KMS-11 (cell line): ENCODE data around the gene ZNF774.

Experiments
- H2AFZ ChIP-seq: fragments of 200-600 bp; sonication (generic); 2 replicates; pipeline ENCODE4 v1.6.1; 2016; ENCODE audit warnings: antibody characterized with exemption, mixed run types, low read depth
- H3K27ac ChIP-seq: fragments of 200-600 bp; sonication (generic); 2 replicates; pipeline ENCODE4 v1.6.1; 2016; ENCODE audit warnings: mild to moderate bottlenecking, mixed run types
- H3K27me3 ChIP-seq: fragments of 200-600 bp; sonication (generic); 2 replicates; pipeline ENCODE4 v1.6.1; 2017; ENCODE audit warnings: mild to moderate bottlenecking, low read depth, mixed run types, moderate library complexity; ENCODE audit not compliant: insufficient read depth
- H3K36me3 ChIP-seq: fragments of 200-600 bp; sonication (generic); 2 replicates; pipeline ENCODE4 v1.6.1; 2017; ENCODE audit warnings: mild to moderate bottlenecking, mixed run types; ENCODE audit not compliant: insufficient read depth
- H3K4me1 ChIP-seq: fragments of 200-600 bp; sonication (generic); 2 replicates; pipeline ENCODE4 v1.6.1; 2016; ENCODE audit warnings: mild to moderate bottlenecking, low read depth, mixed run types; ENCODE audit not compliant: poor library complexity, severe bottlenecking
- H3K4me2 ChIP-seq: fragments of 200-600 bp; sonication (generic); 2 replicates; pipeline ENCODE4 v1.7.0; 2016; ENCODE audit warnings: mild to moderate bottlenecking, mixed run types
- H3K4me3 ChIP-seq: fragments of 200-600 bp; sonication (generic); IDR thresholded peaks from 2 replicates; pipeline ENCODE4 v1.6.1; 2017; ENCODE audit warnings: low read depth, low read length, mixed read lengths; ENCODE audit not compliant: insufficient read depth
- H3K79me2 ChIP-seq: fragments of 200-600 bp; sonication (generic); 2 replicates; pipeline ENCODE4 v1.6.1; 2016; ENCODE audit warnings: low read depth, mixed run types; ENCODE audit not compliant: insufficient read depth
- H3K9ac ChIP-seq: fragments of 200-600 bp; sonication (generic); 2 replicates; pipeline ENCODE4 v1.6.1; 2016; ENCODE audit warnings: mild to moderate bottlenecking, mixed run types
- H4K20me1 ChIP-seq: fragments of 200-600 bp; sonication (generic); 2 replicates; pipeline ENCODE4 v1.6.1; 2016; ENCODE audit warnings: mild to moderate bottlenecking, mixed run types; ENCODE audit not compliant: insufficient read depth
- CTCF ChIP-seq: fragments of 200-600 bp; sonication (generic); conservative IDR thresholded peaks from 2 replicates; pipeline ENCODE4 v1.6.1; 2017; ENCODE audit warnings: low read depth, mild to moderate bottlenecking, antibody characterized with exemption, low read length, moderate library complexity, mixed read lengths

ZNF774 gene

GRCh38 chr15:90360746-90361145 lies 8.7 kb downstream of the ZNF774 start:
- no peaks in the 10 kb centered on the region for H4K20me1 ChIP-seq
- no peak overlapping the region for H3K4me3 ChIP-seq
- peaks cover 3% of the 10 kb centered on the region for H3K4me1 ChIP-seq
- H3K27ac ChIP-seq = no peak overlapping the region
- no peaks in the 10 kb centered on the region for H3K79me2 ChIP-seq
- H3K27me3 ChIP-seq = no peaks in the 10 kb centered on the region
- no peak for TF ChIP-seq CTCF
- no peak overlapping the region for H3K9ac ChIP-seq
- H2AFZ ChIP-seq = no peak overlapping the region
- H3K4me2 ChIP-seq = no peak overlapping the region
- H3K36me3 ChIP-seq = no peaks in the 10 kb centered on the region

GRCh38 chr15:90362936-90363212 lies 10.8 kb downstream of the ZNF774 start:
- Histone ChIP-seq H3K79me2 (no peaks in the 10 kb centered on the region), H4K20me1 (no peaks in the 10 kb centered on the region), H3K36me3 (no peaks in the 10 kb centered on the region), H3K4me3 (no peak overlapping the region), H3K9ac (no peak overlapping the region), H2AFZ (no peak overlapping the region), H3K27ac (no peak overlapping the region), H3K4me1 (peaks cover 3% of the 10 kb centered on the region), H3K27me3 (no peaks in the 10 kb centered on the region), H3K4me2 (no peak overlapping the region)
- no peak for TF ChIP-seq CTCF

- Histone ChIP-seq H3K9ac (no peak overlapping the region), H3K4me3 (no peak overlapping the region), H2AFZ (no peak overlapping the region), H3K79me2 (no peaks in the 10 kb centered on the region), H3K27ac (no peak overlapping the region), H3K36me3 (no peaks in the 10 kb centered on the region), H4K20me1 (no peaks in the 10 kb centered on the region), H3K27me3 (no peaks in the 10 kb centered on the region), H3K4me1 (peaks cover 3% of the 10 kb centered on the region), H3K4me2 (no peak overlapping the region)
- TF ChIP-seq CTCF = no peak
These were observed 12.2 kb downstream of the ZNF774 start for GRCh38 chr15:90364251-90364650.

- no peaks in the 10 kb centered on the region for H3K79me2 ChIP-seq
- peaks cover 3% of the 10 kb centered on the region for H3K4me1 ChIP-seq
- no peak overlapping the region for H2AFZ ChIP-seq
- no peak overlapping the region for H3K4me2 ChIP-seq
- H3K9ac ChIP-seq = no peak overlapping the region
- H4K20me1 ChIP-seq = no peaks in the 10 kb centered on the region
- TF ChIP-seq CTCF = no peak
- H3K27ac ChIP-seq = no peak overlapping the region
- no peaks in the 10 kb centered on the region for H3K27me3 ChIP-seq
- H3K36me3 ChIP-seq = no peaks in the 10 kb centered on the region
- H3K4me3 ChIP-seq = no peak overlapping the region
These were observed 13.5 kb downstream of the ZNF774 start for GRCh38 chr15:90365414-90366055.
